HG03439 (cell line): ENCODE data around the gene TLCD2.
"Not testable (repeated sequence)": the region's sequence is repeated elsewhere in the genome, so short reads cannot be mapped to it uniquely, and the experiment has no call there.

Experiments
- ATAC-seq: cut with Tn5 transposase; IDR thresholded peaks from one replicate; pipeline ENCODE4 v1.9.1; 2021; ENCODE audit warnings: mild to moderate bottlenecking, moderate library complexity; ENCODE audit not compliant: unreplicated experiment

TLCD2 gene

GRCh38 chr17:1709971-1710806, at the start of gene TLCD2:
Gene TLCD2 (minus strand): TSS chr17:1710377. CDS start chr17:1710242, 135 bp downstream.
- ATAC-seq = no peak

- no peak for ATAC-seq
Measured at GRCh38 chr17:1759529-1759928, 49.4 kb upstream of the TLCD2 start.

GRCh38 chr17:1758807-1759206, 48.6 kb upstream of the TLCD2 start:
- ATAC-seq = no peak

DNA sequence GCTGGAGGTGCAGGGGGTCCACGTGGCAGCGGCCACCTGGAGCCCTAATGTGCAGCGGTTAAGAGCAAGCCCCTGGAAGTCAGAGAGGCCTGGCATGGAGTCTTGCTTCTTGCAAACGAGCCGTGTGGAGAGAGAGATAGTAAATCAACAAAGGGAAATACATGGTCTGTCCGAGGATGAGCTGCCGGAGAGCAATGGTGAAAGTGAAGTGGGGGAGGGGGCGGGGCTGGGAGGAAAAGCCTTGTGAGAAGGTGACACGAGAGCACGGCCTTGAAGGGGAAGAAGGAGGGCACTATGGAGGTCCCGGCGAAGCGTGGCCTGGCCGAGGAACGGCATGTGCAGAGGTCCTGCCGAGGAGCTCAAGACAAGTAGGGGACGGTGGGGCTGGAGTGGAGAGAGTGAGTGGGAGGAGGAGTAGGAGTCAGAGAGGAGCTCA, 45.7 kb upstream of the TLCD2 start:
- ATAC-seq = no peak

DNA sequence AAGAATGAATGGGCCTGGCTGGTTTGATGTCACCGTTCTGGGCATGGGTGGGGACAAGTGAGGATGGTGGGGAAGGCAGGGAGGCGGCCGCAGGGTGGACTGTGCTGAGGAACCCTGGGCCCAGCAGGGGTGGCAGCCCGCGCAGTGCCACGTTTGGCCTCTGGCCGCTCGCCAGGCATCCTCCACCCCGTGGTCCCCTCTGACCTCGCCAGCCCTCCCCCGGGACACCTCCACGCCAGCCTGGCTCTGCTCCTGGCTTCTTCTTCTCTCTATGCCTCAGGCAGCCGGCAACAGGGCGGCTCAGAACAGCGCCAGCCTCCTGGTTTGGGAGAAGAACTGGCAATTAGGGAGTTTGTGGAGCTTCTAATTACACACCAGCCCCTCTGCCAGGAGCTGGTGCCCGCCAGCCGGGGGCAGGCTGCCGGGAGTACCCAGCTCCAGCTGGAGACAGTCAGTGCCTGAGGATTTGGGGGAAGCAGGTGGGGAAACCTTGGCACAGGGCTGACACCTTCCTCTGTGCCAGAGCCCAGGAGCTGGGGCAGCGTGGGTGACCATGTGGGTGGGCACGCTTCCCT, 45.2 kb upstream of the TLCD2 start:
- no peak for ATAC-seq

- no peak for ATAC-seq
Measured at GRCh38 chr17:1754430-1755112, 44.4 kb upstream of the TLCD2 start.

- ATAC-seq = no peak
Measured at GRCh38 chr17:1753767-1754429, 43.7 kb upstream of the TLCD2 start.

GRCh38 chr17:1752425-1753262, 42.5 kb upstream of the TLCD2 start:
- no peak for ATAC-seq

DNA sequence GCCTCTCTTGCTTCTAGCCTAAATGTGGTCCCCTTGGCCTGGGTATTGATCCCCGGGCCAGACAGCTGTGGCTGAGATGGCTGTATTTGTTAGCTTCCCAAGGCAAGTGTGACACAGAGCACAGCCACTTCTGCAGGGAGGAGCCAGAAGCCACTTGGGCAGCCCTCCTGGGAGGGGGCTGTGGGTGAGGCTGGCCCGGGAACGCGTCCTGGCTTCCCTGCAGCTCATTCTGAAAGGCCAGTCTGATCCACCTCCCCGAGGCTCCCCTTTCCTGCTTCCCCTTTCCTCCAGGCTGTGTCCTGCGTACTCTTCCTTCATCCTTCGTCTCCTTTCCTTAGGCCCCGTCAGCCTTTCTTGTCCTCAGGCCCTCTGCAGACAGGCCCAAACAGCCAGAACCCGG, 40.5 kb upstream of the TLCD2 start:
- no peak for ATAC-seq

DNA sequence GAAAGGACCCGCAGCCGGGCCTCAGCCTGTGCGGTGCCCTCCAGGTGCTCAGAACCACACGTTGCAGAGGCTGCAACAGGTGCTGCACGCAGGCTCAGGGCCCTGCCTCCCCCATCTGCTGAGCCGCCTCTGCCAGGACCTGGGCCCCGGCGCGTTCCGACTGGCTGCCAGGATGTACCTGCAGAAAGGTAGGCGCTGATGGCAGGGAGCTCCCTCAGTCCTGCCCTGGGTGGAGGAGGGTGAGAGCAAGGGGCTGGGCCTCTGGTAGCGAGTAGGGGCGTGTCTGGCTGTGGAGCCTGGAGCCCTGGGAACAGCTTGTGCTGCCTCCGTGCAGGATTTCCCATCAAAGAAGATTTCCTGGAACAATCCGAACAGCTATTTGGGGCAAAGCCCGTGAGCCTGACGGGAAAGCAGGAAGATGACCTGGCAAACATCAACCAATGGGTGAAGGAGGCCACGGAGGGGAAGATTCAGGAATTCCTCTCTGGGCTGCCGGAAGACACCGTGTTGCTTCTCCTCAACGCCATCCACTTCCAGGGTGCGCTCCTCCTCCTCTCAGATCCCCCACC, 36.9 kb upstream of the TLCD2 start:
- ATAC-seq = no peak

DNA sequence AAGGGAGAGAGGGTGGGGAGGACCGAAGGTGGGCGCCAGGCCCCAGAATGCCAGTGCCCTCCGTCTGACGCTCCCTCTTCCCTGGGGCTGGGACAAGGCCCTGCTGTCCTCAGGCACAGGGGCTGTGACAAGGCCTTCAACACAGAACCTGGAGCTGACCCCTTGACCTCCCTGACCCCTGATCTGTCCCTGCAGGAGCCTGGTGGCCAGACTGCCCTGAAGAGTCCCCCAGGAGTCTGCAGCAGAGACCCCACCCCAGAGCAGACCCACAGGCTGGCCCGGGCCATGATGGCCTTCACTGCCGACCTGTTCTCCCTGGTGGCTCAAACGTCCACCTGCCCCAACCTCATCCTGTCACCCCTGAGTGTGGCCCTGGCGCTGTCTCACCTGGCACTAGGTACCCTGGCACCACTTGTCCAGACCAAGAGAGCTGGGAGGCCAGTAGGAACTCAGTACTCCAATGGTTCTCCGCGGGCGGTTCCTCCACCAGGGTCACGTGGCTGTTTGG, 35.4 kb upstream of the TLCD2 start:
- no peak for ATAC-seq

- no peak for ATAC-seq
Measured at GRCh38 chr17:1744551-1745512, 34.7 kb upstream of the TLCD2 start.

GRCh38 chr17:1743088-1743439, 32.9 kb upstream of the TLCD2 start:
- ATAC-seq = no peak

- ATAC-seq = no peak
Measured at GRCh38 chr17:1742371-1743087, 32.4 kb upstream of the TLCD2 start, which contains the start of gene SERPINF2. Gene SERPINF2 (plus strand): TSS chr17:1742871. CDS start chr17:1744996, 2,125 bp downstream.

DNA sequence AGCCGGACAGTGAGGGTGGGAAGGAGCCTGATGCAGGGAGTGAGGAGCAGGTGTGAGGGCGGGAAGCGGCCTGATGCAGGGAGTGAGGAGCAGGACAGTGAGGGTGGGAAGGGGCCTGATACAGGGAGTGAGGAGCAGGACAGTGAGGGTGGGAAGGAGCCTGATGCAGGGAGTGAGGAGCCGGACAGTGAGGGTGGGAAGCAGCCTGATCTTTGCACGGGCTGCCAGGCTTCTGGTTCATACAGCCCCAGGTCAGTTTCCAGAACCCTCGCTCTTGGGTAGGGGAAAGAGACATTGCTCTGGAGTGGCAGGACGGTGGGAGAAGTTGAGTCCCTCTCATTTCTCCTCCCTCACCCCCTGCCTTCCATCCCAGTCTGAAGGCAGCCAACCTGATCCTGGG, 31.7 kb upstream of the TLCD2 start:
- not testable (repeated sequence) for ATAC-seq

- ATAC-seq = no peak
Measured at GRCh38 chr17:1737531-1738291, 27.5 kb upstream of the TLCD2 start.
